K562 treated with DMSO at 1 percent for 24 hours (cell line): Measurements from ENCODE around the gene CLDN25. TPM values are rescaled to one million over a fixed set of nuclear protein-coding genes. Genes with fewer than 3 reads are reported as not detected.

Experiments used
- total RNA-seq: library from RNA; unstranded; fragments of 300-600 nt; gene quantifications from 2 replicates; pipeline ENCODE4 v1.2.3, GENCODE V29; 2022; ENCODE audit warnings: low read depth; ENCODE audit not compliant: insufficient read depth

The CLDN25 gene
- total RNA-seq, result not detected in 2 replicates

GRCh38 chr11:113779496-113779895, at the start of gene CLDN25:
TSS of gene CLDN25 (plus strand) at chr11:113779796. CDS start at chr11:113779796, 0 bp downstream.

GRCh38 chr11:113773416-113774173, 6.0 kb upstream of the CLDN25 start, which contains the start of gene ZW10:
TSS of gene ZW10 (minus strand) at chr11:113773692. CDS start at chr11:113773666, 26 bp downstream.

Other genes with a start within 250 kb of the CLDN25 start
- not detected in 2 replicates for gene TMPRSS5, start 73.5 kb upstream of the CLDN25 start, total RNA-seq
- 13.6 and 14.5 TPM in 2 replicates for gene ZW10, start 6.1 kb upstream of the CLDN25 start, total RNA-seq
- gene USP28, start 95.8 kb downstream of the CLDN25 start, total RNA-seq, result 12.3 and 14.6 TPM in 2 replicates
- not detected in 2 replicates for gene HTR3B, start 125.0 kb downstream of the CLDN25 start, total RNA-seq
- not detected in 2 replicates for gene HTR3A, start 195.3 kb downstream of the CLDN25 start, total RNA-seq